Prostate gland (tissue), 2 donors: Measurements from ENCODE around the gene DQX1. TPM values are rescaled to one million over a fixed set of nuclear protein-coding genes. Genes with fewer than 3 reads are reported as not detected.

Experiments
- DNase-seq: peaks from one replicate; pipeline ENCODE4 v3.0.0-alpha.2; 2019; ENCODE audit warnings: low spot score
- H3K27ac ChIP-seq, 2 donors: fragments of 200-600 bp; sonication (generic); 2 replicates each; pipeline ENCODE4 v1.5.1; 2017 to 2019
- H3K27me3 ChIP-seq: fragments of 200-600 bp; sonication (generic); replicated peaks from 2 replicates; pipeline ENCODE4 v1.5.1; 2019; ENCODE audit not compliant: insufficient read depth
- H3K36me3 ChIP-seq, 2 donors: fragments of 200-600 bp; sonication (generic); 1 replicate in 1 of 2; 2 replicates in 1 of 2; pipeline versions ENCODE4 v1.5.1 to v1.8.1; 2017 to 2019
- H3K4me1 ChIP-seq: fragments of 200-600 bp; sonication (generic); replicated peaks from 2 replicates; pipeline ENCODE4 v1.5.1; 2019
- H3K4me3 ChIP-seq, 2 donors: fragments of 200-600 bp; sonication (generic); 2 replicates each; pipeline ENCODE4 v1.5.1; 2017 to 2019
- H3K9me3 ChIP-seq: fragments of 200-600 bp; sonication (generic); 2 replicates; pipeline ENCODE4 v1.5.1; 2017
- CTCF ChIP-seq, 4 experiments: fragments of 200-600 bp in 2 of 4; fragments of 450-650 bp in 2 of 4; sonication (generic) in 2 of 4; IDR thresholded peaks; 1 replicate in 3 of 4; 2 replicates in 1 of 4; pipeline ENCODE4 v1.5.1; 2016 to 2019; ENCODE audit warnings: antibody characterized with exemption in 4 of 4, mild to moderate bottlenecking in 2 of 4, moderate library complexity in 2 of 4
- POLR2A ChIP-seq: fragments of 450-650 bp; IDR thresholded peaks from one replicate; pipeline ENCODE4 v1.6.1; 2016; ENCODE audit warnings: antibody characterized with exemption, mild to moderate bottlenecking
- POLR2AphosphoS5 ChIP-seq: sonication (generic); formaldehyde crosslinking; IDR thresholded peaks from one replicate; pipeline ENCODE4 v1.6.1; 2017; ENCODE audit warnings: antibody characterized with exemption
- WGBS: methylation state at CpG from one replicate; pipeline ENCODE4 v1.1.5; 2018; 5-methylcytosine and 5-hydroxymethylcytosine counted together
- intact Hi-C: fragments of 100-400 bp; cut with DNase I; formaldehyde crosslinking; loops from one replicate; pipeline ENCODE4 v1.14.2; 2022
- total RNA-seq, 2 donors: library from RNA; depleted of rRNA; stranded (reverse); fragments of >200 nt; gene quantifications; one replicate each; pipeline ENCODE4 v1.1.0, GENCODE V29; 2016

The DQX1 gene
- total RNA-seq, 2 donors from 2014 or later, result not detected

DNA sequence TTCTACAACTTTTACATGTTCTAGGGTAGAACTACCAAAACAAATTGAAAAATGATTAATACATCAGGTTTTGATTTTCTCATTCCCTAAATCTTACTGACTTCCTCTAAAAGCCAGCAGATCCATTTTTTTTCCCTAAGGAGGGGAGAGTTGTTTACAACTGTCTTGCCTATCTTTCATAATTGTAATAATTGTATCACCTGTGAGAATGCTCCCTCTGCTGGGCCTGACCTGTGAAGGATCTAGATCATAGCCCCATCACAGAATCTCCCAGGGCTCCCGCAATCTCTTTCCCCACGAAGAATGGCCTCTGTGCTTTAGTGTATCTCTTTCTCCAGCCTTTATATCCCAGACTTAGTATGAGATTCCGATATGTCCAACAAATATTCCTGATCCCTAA lies 18.6 kb upstream of the DQX1 start:
- no peaks in the 10 kb centered on the region for H3K4me1 ChIP-seq
- H3K36me3 ChIP-seq, result no peaks in the 10 kb centered on the region
- 97% methylated on average over 3 of the region's 3 CpGs for WGBS
- TF ChIP-seq POLR2AphosphoS5, result no peak
- no peak for TF ChIP-seq POLR2A
- peak in 1 of 4 experiments; percentile 6 for TF ChIP-seq CTCF (IDR thresholded peaks at IDR 0.05)
- no peaks in the 10 kb centered on the region for H3K9me3 ChIP-seq
- DNase-seq, result no peak
- H3K4me3 ChIP-seq, result no peak overlapping the region
- intact Hi-C loops, result no loop called here
- no peaks in the 10 kb centered on the region for H3K27me3 ChIP-seq
- no peak overlapping the region for H3K27ac ChIP-seq

- no peaks in the 10 kb centered on the region for H3K27me3 ChIP-seq
- H3K36me3 ChIP-seq, result no peaks in the 10 kb centered on the region
- no peak overlapping the region for H3K27ac ChIP-seq
- TF ChIP-seq CTCF (IDR thresholded peaks at IDR 0.05) (no peak), POLR2A (no peak), POLR2AphosphoS5 (no peak)
- H3K4me3 ChIP-seq, result no peak overlapping the region
- intact Hi-C loops, result no loop called here
- DNase-seq, result no peak
- no peaks in the 10 kb centered on the region for H3K4me1 ChIP-seq
- no peaks in the 10 kb centered on the region for H3K9me3 ChIP-seq
- 93% methylated on average over 1 of the region's 1 CpG for WGBS
Measured at GRCh38 chr2:74542978-74543377, 16.9 kb upstream of the DQX1 start.

- H3K4me1 ChIP-seq, result no peaks in the 10 kb centered on the region
- intact Hi-C loops, result no loop called here
- TF ChIP-seq POLR2AphosphoS5, result no peak
- TF ChIP-seq CTCF (IDR thresholded peaks at IDR 0.05), result no peak
- no peak for TF ChIP-seq POLR2A
- H3K9me3 ChIP-seq, result no peaks in the 10 kb centered on the region
- H3K4me3 ChIP-seq, result no peak overlapping the region
- H3K36me3 ChIP-seq, result no peaks in the 10 kb centered on the region
- WGBS, result 81% methylated on average over 5 of the region's 5 CpGs
- H3K27ac ChIP-seq, result no peak overlapping the region
- DNase-seq, result no peak
- no peaks in the 10 kb centered on the region for H3K27me3 ChIP-seq
Measured at GRCh38 chr2:74540291-74540690, 14.3 kb upstream of the DQX1 start.

DNA sequence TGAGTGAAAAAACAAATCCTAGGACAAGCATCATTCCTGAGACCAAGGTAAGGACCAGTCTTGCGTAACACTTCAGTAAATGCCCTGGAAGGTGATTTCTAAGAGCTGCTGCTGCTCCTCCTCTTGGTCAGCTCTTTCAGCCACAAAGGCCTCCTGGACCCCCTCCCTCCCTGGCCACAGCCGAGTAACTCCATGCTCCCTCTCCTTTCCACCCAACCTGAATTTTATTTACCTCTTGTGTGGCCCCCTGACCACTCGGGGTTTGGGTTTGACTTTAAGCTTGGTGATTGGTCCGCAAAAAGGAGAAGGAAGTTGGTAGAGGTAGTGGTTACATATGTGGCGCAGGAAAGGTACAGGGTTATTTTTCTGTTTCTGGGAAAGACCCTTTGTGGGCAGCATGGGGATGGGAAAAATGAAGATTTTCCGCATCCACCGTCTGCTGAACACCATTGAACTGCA lies 12.9 kb upstream of the DQX1 start:
- H3K27ac ChIP-seq, result no peak overlapping the region
- no peaks in the 10 kb centered on the region for H3K4me1 ChIP-seq
- no peaks in the 10 kb centered on the region for H3K36me3 ChIP-seq
- intact Hi-C loops, result no loop called here
- H3K4me3 ChIP-seq, result no peak overlapping the region
- no peaks in the 10 kb centered on the region for H3K27me3 ChIP-seq
- 75% methylated on average over 7 of the region's 7 CpGs for WGBS
- no peak for DNase-seq
- no peak for TF ChIP-seq POLR2AphosphoS5
- TF ChIP-seq CTCF (IDR thresholded peaks at IDR 0.05), result no peak
- TF ChIP-seq POLR2A, result no peak
- H3K9me3 ChIP-seq, result no peaks in the 10 kb centered on the region

DNA sequence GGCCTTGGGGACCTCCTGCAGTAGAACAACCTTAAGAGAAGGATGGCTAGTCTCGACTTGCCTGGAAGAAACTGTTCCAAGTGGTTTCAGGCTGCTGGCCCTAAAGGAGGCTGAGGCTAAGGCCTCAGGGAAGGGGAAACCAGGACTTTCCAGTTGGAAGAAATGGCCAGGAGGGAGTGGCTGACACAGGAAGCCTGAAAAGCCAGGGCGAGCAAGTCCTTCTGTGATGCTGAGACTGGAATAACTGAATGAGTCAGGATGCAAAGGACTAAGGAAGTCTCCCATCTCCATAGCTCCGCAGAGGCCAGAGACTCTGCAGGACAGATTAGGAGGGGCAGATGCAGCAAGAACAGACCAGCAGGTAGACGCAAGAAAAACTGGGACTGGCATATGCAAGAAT lies 11.1 kb upstream of the DQX1 start:
- no peak overlapping the region for H3K27ac ChIP-seq
- no peaks in the 10 kb centered on the region for H3K4me1 ChIP-seq
- intact Hi-C loops, result no loop called here
- TF ChIP-seq POLR2A, result no peak
- no peak for TF ChIP-seq POLR2AphosphoS5
- TF ChIP-seq CTCF (IDR thresholded peaks at IDR 0.05), result no peak
- DNase-seq, result no peak
- no peak overlapping the region for H3K4me3 ChIP-seq
- H3K9me3 ChIP-seq, result no peaks in the 10 kb centered on the region
- H3K36me3 ChIP-seq, result no peaks in the 10 kb centered on the region
- 58% methylated on average over 4 of the region's 4 CpGs for WGBS
- no peaks in the 10 kb centered on the region for H3K27me3 ChIP-seq
